CD4-positive, alpha-beta T cell treated with Interferon alpha-2 for 1 hour (primary cell): ENCODE measurements around the gene TROAP.
"Not testable (repeated sequence)": the region's sequence is repeated elsewhere in the genome, so short reads cannot be mapped to it uniquely, and the experiment has no call there.

Experiments
- DNase-seq, 2 donors: peaks; one replicate each; pipeline ENCODE4 v3.0.0-alpha.2; 2020 to 2022

The TROAP gene

DNA sequence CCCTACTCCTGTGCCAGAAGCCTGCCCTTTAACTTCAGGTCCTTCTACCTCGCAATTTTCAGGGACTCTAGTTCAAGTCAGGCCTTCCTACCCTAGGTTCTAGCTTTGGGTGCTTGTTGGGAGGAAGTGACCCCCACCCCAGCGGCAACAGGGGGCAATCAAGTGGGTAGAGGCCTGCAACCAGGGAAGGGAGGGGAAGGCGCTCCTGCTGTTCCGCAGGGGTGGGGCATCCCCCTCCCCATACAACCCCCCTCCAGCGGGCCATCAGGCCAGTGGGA lies 28.3 kb upstream of the TROAP start:
- DNase-seq, result no peak

DNA sequence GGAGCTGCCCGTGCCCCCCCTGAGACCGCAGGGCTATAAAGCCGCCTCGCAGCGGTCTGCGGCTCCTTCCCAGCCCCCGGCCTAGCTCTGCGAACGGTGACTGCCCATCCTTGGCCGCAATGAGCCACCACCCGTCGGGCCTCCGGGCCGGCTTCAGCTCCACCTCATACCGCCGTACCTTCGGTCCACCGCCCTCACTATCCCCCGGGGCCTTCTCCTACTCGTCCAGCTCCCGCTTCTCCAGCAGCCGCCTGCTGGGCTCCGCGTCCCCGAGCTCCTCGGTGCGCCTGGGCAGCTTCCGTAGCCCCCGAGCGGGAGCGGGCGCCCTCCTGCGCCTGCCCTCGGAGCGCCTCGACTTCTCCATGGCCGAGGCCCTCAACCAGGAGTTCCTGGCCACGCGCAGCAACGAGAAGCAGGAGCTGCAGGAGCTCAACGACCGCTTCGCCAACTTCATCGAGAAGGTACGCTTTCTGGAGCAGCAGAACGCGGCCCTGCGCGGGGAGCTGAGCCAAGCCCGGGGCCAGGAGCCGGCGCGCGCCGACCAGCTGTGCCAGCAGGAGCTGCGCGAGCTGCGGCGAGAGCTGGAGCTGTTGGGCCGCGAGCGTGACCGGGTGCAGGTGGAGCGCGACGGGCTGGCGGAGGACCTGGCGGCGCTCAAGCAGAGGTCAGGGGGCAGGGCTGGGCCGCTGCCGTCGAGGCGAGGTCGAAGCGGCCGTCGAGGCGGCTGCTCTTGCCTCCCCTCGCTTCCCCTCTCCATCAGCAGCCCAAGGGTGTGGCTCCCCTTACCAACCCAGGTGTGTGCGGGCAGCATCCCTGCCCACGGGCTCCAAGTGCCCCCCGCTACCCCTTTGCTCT lies 27.7 kb upstream of the TROAP start, which contains the start of gene PRPH:
Gene PRPH (plus strand): TSS at position 66 of the 855 bp plus-strand sequence. CDS start 54 bp downstream, at position 120.
- DNase-seq, result no peak

DNA sequence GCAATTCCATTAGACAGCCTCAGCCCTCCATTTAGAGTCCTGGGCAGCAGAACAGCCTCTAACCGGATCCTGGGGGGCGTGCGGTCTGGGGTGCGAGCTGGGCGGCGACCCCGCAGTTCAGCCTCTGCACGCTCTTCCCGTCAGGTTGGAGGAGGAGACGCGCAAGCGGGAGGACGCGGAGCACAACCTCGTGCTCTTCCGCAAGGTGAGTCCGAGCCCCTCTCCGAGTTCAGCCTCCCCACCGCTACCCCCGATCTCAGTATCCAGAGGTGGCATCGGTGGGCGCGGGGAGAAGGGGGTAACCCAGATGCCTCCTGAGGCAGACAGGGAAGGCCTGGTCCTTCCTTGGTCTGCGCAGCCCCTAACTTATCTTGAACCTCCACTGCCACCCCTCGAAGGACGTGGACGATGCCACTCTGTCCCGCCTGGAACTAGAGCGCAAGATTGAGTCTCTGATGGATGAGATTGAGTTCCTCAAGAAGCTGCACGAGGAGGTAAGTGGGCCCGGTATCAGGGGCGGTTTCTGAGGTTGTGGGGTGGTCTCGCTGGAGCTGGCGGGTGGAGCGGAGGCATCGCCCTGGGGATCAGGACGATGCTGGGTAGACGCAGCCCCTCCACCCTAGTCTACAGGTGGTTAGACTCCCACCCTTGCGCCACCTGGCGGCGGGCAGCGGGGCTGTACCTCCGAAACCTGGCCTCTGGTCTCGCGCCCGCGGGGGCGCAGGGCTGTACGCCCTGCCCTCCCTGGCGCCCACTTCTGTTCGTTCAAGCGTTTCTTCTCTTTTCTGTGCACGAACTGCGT lies 26.8 kb upstream of the TROAP start:
- peak; percentile 53 to 73 for DNase-seq

DNA sequence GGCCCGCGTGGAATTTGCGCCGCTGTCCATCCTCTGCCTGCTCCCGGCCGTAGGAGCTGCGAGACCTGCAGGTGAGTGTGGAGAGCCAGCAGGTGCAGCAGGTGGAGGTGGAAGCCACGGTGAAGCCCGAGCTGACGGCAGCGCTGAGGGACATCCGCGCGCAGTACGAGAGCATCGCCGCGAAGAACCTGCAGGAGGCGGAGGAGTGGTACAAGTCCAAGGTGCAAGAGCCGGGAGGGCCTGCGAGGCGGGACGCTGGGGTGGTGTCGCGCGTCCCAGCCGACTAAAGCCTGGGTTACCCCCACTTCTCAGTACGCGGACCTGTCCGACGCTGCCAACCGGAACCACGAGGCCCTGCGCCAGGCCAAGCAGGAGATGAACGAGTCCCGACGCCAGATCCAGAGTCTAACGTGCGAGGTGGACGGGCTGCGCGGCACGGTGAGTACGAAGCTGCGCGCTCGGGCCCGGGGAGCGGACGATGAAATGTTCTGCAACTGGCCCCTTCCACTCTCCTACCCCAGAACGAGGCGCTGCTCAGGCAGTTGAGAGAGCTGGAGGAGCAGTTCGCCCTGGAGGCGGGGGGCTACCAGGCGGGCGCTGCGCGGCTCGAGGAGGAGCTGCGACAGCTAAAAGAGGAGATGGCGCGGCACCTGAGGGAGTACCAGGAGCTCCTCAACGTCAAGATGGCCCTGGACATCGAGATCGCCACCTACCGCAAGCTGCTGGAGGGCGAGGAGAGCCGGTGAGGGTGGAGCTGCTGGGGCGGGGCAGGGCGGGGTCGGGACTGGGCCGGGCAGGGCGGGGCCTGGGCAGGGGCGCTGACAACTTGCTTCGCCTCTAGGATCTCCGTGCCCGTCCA lies 26.0 kb upstream of the TROAP start:
- peak in 1 of 2 donors; percentile 36 for DNase-seq

DNA sequence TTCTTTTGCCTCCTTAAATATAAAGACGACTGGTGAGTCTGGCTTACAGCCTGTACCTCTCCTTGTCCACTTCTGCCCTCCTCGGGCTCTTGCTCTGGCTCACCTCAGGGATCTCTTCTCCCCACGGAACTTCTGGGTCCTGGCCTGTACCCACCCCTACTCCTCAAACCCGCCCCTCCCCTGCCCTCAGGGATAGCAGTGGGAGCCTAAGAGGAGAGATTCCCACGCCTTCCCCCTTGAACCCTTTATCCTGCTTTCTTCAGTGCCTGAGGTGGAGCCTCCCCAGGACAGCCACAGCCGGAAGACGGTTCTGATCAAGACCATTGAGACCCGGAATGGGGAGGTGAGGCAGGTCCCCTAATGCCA lies 25.4 kb upstream of the TROAP start:
- DNase-seq, result no peak

DNA sequence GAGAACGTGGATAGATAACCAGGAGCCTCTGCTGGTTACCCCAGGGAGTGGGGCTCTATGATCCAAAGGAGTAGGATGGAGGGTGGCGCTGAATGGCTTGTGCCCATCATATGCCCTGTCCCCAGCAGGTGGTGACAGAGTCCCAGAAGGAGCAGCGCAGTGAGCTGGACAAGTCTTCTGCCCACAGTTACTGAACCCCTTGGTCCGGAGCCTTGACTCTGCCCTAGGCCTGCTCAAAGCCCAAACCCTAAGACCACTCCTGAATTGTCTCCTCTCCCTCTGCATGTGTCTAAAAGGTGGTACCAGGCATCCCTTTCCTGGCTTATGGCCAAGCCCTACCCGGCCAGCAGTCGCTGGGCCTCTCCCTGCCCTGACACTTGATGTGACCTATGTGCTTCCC lies 24.9 kb upstream of the TROAP start:
- no peak for DNase-seq

DNA sequence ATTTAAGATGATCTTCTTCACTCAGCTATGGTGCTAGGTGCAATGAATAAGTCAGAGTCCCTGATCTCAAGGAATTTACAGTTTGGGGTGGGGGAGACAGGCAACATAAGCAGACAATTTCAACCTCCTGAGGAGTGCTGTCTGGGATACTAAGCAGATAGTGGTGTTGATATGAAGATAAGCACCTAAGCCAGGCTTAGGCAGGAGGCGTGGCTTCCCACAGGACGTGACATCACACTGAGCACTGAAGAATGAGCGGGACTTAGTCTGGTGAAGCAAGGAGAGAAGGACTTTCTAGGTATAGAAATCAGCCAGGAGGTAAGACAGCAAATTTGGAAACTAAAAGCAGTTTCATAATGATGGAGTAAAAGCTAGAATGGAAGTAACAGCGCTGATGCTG lies 21.3 kb upstream of the TROAP start:
- no peak for DNase-seq

DNA sequence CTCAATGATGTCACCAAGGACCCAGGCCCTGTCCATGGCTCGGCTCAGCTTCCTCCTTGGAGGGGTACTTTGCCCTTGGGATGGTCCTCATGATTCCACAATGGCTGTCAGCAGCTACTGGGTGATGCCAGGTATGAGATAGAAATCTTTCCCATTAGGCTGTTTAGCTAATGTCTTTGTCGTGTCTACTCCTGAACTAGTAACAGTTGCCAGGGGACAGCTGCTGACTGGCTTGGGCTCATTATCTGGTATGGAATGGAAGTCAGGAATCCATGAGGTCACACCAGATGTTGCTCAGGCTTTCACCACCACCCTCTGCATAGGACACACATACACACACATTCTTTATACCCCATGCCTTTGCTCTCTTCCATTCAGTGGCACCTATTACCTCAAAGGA lies 18.9 kb upstream of the TROAP start:
- no peak for DNase-seq

DNA sequence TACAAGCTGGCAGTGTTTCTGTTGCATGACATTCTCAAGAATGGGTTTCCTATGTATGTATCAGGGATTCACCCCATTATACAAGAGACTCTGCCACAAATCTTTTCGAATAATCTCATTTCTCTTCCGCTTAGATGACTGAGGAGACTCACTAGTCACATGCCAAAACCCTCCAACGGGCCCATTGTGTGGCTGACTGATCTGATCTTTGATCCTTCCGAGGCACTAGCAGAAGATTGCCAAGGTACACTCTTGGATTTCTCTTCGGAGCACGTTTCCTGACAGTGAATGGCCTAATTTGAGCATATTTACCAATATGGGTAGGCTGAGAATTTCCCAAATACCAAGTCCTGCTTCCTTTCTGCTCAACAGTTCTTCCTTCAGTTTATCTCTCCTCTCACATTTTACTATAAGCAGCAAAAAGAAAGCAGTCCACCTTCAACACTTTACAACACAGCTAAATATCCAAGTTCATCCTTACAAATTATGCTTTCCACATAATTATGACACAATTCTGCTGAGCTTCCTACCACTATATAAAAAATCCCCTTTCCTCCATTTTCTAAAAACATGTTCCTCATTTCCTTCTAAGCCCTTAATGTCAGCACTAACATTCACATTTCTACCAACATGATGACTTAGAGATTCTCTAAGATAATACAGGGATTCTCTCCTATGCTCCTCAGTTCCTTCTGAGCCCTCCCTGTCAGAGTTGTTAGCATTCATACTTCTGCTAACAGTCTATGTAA lies 17.1 kb upstream of the TROAP start:
- DNase-seq, result no peak

DNA sequence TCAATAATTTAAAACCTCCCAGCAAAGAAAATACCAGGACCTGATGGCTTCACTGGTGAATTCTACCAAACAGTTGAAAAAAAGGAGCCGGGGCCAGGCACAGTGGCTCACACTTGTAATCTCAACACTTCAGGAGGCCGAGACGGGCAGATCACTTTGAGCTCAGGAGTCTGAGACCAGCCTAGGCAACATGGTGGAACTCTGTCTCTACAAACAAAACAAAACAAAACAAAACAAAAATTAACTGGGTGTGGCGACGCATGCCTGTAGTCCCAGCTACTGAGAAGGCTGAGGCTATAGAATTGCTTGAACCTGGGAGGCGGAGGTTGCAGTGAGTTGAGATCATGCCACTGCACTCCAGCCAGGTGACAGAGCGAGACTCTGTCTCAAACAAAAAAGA lies 13.7 kb upstream of the TROAP start:
- no peak for DNase-seq

DNA sequence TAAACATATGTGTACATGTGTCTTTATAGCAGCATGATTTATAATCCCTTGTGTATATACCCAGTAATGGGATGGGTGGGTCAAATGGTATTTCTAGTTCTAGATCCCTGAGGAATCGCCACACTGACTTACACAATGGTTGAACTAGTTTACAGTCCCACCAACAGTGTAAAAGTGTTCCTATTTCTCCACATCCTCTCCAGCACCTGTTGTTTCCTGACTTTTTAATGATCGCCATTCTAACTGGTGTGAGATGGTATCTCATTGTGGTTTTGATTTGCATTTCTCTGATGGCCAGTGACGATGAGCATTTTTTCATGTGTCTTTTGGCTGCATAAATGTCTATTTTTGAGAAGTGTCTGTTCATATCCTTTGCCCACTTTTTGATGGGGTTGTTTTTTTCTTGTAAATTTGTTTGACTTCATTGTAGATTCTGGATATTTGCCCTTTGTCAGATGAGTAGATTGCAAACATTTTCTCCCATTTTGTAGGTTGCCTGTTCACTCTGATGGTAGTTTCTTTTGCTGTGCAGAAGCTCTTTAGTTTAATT lies 12.5 kb upstream of the TROAP start:
- DNase-seq, result not testable (repeated sequence)

DNA sequence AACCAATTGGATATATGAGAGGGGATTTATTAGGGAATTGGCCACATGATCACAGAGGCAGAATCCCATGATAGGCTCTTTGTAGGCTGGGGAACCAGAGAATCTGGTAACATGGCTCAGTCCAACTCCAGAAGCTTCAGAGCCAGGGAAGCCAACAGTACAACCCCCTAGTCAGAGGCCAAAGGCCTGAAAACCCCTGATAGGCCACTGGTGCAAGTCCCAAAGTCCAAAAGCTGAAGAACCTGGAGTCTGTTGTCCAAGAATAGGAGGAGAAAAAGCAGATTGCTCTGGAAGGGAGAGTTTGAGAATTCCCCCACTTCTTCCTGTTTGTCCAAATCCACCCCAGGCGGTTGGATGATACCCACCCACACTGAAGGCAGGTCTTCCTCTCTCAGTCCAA lies 8.2 kb upstream of the TROAP start:
- no peak for DNase-seq

DNA sequence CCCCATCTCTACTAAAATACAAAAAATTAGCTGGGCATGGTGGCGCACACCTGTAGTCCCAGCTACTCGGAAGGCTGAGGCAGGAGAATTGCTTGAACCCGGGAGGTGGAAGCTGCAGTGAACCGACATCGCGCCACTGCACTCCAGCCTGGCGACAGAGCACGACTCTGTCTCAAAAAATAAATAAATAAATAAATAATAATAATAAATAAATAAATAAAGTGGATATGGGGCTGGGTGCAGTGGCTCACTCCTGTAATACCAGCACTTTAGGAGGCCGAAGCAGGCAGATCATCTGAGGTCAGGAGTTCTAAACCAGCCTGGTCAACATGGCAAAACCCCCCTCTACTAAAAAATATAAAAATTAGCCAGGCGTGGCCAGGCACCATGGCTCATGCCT lies 5.9 kb upstream of the TROAP start:
- DNase-seq, result not testable (repeated sequence)

DNA sequence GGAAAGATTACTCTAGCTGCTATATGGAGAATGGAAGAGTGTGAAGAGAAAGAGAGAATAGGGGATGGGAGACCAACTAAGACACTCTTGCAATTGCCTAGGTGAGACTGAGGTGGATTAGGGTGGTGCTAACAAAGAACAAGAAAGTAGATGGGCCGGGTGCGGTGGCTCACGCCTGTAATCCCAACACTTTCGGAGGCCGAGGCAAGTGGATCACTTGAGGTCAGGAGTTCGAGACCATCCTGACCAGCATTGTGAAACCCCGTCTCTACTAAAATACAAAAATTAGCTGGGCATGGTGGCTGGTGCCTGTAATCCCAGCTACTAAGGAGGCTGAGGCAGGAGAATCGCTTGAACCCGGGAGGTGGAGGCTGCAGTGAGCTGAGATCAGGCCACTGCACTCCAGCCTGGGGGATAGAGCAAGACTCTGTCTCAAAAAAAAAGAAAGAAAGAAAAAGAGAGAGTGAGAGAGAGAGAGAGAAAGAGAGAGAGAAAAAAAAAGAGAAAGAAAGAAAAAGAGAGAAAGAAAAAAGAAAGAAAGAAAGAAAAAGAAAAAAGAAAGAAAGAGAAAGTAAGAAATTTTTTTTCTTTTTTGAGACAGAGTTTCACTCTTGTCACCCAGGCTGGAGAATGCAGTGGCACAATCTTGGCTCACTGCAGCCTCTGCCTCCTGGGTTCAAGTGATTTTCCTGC lies 2.5 kb upstream of the TROAP start:
- not testable (repeated sequence) for DNase-seq

DNA sequence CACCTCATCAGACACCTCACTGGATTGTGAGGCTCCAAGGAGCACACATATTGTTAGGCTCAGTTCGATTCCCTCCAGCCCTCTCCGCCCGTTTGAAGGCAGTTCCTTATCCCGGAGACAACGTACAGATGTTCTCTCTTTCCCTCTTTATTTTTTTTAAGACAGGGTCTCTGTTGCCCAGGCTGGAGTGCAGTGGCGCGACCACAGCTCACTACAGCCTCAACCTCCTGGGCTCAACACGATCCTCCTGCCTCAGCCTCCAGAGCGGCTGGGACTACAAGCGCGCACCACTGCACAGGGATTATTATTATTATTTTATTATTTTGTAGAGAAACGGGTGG lies 718 bp upstream of the TROAP start:
- no peak for DNase-seq

DNA sequence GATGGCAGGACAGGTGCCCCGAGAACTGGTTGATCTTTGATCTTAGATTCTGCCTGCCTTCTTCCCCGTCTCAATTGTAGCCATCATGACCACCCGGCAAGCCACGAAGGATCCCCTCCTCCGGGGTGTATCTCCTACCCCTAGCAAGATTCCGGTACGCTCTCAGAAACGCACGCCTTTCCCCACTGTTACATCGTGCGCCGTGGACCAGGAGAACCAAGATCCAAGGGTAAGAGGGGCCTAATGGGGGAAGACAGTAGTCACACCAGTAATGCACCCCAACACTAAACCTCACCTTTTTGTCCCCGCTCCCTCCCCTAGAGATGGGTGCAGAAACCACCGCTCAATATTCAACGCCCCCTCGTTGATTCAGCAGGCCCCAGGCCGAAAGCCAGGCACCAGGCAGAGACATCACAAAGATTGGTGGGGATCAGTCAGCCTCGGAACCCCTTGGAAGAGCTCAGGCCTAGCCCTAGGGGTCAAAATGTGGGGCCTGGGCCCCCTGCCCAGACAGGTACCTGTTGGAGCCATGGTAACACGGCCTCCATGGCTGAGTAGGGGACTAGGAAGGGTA lies 556 bp downstream of the TROAP start:
- DNase-seq, result no peak

DNA sequence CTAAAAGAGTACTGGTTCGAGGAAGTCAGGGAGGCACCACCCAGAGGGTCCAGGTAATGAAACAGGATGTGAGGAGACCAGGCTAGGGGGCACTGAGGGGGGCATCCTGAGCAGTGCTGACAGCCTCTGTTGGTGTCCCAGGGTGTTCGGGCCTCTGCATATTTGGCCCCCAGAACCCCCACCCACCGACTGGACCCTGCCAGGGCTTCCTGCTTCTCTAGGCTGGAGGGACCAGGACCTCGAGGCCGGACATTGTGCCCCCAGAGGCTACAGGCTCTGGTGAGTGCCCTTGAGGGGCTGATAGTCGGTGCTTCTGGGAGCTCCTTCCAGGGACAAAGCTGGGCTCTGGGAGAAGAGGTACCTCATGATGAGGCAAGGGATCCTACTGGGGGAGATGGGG lies 2.6 kb downstream of the TROAP start:
- DNase-seq, result no peak

DNA sequence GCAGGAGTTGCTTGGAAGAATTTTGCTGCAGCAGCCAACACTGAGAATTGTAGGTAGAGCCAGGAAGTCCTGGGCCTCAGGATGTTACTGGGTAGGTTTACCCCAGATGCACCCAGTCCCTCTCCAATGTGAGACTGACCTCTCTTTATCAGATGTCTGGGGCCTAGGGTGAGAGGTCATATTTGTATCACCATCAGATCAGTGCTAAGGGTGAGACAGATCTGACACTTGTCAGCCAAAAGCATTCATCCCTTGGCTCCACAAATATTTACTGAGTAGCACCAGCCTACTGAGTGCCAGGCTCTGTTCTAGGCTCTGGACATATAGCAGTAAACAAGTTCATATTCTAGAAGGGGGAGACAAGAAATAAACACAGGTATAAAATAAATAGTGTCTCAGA lies 4.3 kb downstream of the TROAP start:
- no peak for DNase-seq

DNA sequence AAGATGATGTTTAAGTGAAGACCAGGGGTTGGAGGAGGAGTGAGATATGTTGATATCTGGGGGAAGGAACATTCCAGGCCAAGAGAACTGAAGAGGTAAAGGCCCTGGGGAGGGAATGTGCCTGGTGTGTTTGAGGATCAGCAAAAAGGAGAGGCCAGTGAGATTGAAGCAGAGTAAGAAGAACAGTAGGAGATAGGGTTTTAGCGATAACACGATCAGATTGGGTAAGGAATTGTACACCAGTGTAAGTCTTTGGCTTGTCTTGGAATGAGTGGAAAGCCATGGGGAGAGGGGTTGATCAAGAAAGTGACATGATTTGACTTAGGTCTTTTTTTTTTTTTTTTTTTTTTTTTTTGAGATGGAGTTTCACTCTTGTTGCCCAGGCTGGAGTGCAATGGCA lies 4.8 kb downstream of the TROAP start:
- no peak for DNase-seq

DNA sequence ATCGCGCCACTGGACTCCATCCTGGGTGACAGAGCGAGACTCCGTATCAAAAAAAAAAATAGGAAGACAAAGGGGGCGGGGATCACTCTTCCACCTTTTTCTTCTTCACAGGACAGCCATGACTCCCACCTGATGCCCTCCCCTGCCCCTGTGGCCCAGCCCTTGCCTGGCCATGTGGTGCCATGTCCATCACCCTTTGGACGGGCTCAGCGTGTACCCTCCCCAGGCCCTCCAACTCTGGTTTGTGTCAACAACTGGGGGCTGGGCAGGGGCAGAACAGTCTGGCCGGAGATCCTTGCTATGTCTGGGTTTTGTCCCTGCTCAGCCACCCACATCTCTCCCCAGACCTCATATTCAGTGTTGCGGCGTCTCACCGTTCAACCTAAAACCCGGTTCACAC lies 5.8 kb downstream of the TROAP start:
- no peak for DNase-seq

DNA sequence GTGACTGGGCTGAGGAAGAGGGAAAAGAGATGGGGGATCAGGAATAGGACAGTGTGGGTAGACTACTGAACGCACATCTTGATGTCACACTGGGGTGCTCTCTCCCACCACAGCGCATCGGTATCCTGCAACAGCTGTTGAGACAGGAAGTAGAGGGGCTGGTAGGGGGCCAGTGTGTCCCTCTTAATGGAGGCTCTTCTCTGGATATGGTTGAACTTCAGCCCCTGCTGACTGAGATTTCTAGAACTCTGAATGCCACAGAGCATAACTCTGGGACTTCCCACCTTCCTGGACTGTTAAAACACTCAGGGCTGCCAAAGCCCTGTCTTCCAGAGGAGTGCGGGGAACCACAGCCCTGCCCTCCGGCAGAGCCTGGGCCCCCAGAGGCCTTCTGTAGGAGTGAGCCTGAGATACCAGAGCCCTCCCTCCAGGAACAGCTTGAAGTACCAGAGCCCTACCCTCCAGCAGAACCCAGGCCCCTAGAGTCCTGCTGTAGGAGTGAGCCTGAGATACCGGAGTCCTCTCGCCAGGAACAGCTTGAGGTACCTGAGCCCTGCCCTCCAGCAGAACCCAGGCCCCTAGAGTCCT lies 7.1 kb downstream of the TROAP start:
- DNase-seq, result no peak
